ENCODE data around the gene FHAD1.

GRCh38 chr1:15207031-15207828 lies 39.8 kb upstream of the FHAD1 start:
- TF ChIP-seq CTCF (IDR thresholded peaks at IDR 0.05) (no peak), EP300 (IDR thresholded peaks at IDR 0.05) (no peak), POLR2AphosphoS5 (IDR thresholded peaks at IDR 0.05) (no peak)

Measured in esophagus muscularis mucosa (tissue), 4 donors.